HG02571 (cell line): ENCODE results near the gene TFPI.
"Not testable (repeated sequence)": the region's sequence is repeated elsewhere in the genome, so short reads cannot be mapped to it uniquely, and the experiment has no call there.

Experiments used
- ATAC-seq: cut with Tn5 transposase; IDR thresholded peaks from one replicate; pipeline ENCODE4 v1.9.1; 2021; ENCODE audit warnings: mild to moderate bottlenecking, moderate library complexity; ENCODE audit not compliant: unreplicated experiment

Gene TFPI

DNA sequence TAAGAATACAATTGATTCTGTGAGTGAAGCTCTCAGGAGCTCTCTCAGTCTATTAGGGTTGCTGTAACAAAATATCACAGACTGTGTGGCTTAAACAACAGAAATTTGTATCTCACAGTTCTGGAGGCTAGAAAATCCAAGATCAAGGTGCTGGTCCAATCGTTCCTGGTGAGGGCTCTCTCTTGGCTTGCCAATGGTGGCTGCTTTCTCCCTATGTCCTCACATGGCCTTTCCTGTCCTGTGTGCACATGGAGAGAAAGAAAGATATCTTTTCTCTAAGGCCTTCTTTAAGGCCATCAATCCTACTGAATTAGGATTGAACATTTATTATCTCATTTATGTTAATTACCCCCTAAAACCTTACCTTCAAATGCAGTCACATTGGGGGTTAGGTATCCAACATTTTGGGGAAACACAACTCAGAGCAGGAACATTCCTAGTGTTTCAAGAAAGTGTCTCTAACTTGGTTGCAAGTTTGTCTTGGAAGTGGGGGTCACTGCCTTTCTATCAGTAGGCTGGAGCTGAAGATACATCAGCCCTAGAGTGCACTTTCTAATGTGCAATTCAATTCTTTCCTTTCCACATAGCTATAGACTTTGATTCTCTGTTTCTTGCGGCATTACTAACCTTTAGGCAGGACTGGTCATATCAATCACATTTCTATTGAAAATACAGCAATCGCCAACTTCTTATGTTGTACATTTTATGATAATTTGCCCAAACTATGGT is 24.8 kb downstream of the TFPI start:
- no peak for ATAC-seq

- ATAC-seq, result no peak
These were observed 26.2 kb downstream of the TFPI start for GRCh38 chr2:187528042-187528441.

DNA sequence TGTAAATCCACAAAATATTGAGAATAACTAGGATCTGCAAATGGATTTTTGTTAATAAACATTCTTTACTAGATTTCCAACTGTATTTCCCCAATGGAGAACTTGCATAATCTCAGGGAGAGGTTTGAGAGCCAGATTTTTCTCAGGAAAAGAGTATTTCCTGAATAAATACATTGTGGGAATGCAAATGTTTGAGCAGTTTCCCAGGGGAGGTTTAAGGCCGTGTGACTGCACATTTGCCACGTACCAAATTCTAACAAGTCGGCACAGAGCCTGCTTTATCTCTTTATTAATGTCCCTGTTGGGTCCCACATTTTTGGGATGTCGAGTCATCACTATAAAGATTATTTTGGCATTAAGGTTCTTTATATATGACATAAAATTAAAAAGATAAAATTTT is 27.0 kb downstream of the TFPI start:
- no peak for ATAC-seq

- no peak for ATAC-seq
These were observed 27.4 kb downstream of the TFPI start for GRCh38 chr2:187526792-187527191.

GRCh38 chr2:187525163-187525900 is 28.9 kb downstream of the TFPI start:
- no peak for ATAC-seq

GRCh38 chr2:187523325-187523724 is 30.9 kb downstream of the TFPI start:
- no peak for ATAC-seq

GRCh38 chr2:187520121-187520624 is 34.1 kb downstream of the TFPI start:
- ATAC-seq, result no peak

DNA sequence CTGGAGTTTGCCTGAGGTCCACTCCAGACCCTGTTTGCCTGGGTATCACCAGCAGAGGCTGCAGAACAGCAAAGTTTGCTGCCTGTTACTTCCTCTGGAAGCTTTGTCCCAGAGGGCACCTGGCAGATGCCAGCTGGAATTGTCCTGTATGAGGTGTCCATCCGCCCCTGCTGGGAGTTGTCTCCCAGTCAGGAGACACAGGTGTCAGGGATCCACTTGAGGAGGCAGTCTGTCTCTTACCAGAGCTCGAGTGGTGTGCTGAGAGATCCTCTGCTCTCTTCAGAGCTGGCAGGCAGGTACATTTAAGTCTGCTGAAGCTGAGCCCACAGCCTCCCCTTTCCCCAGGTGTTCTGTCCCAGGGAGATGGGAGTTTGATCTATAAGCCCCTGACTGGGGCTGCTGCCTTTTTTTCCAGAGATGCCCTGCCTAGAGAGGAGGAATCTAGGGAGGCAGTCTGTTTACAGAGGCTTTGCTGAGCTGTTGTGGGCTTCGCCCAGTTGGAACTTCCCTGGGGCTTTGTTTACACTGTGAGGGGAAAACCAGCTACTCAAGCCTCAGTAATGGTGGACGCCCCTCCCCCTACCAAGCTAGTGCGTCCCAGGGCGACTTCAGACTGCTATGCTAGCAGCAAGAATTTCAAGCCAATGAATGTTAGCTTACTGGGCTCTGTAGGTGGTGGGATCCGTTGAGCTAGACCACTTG is 34.7 kb downstream of the TFPI start:
- ATAC-seq, result no peak

DNA sequence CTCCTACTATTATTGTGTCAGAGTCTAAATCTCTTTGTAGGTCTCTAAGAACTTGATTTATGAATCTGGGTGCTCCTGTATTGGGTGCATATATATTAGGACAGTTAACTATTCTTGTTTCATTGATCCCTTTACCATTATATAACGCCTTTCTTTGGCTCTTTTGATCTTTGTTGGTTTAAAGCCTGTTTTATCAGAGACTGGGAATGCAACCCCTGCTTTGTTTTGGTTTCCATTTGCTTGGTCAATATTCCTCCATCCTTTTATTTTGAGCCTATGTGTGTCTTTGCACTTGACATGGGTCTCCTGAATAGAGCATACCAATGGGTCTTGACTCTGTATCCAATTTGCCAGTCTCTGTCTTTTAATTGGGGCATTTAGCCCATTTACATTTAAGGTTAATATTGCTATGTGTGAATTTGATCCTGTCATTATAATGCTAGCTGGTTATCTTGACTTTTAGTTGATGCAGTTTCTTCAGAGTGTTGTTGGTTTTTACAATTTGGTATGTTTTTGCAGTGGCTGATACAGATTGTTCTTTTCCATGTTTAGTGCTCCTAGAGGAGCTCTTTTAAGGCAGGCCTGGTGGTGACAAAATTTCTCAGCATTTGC is 36.4 kb downstream of the TFPI start:
- not testable (repeated sequence) for ATAC-seq

- not testable (repeated sequence) for ATAC-seq
These were observed 37.4 kb downstream of the TFPI start for GRCh38 chr2:187516630-187517510.

DNA sequence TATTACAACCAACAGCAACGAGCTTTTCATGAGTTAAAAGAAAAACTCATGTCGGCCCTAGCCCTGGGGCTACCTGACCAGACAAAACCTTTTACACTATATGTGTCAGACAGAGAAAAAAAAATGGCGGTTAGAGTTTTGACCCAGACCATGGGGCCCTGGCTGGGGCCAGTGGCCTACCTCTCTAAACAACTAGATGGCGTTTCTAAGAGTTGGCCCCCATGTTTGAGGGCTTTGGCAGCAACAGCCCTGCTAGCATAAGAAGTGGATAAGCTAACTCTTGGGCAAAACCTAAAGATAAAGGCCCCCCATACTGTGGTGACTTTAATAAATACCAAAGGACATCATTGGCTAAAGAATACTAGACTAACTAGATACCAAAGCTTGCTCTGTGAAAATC is 39.3 kb downstream of the TFPI start:
- no peak for ATAC-seq

- not testable (repeated sequence) for ATAC-seq
These were observed 39.9 kb downstream of the TFPI start for GRCh38 chr2:187514235-187514829.

DNA sequence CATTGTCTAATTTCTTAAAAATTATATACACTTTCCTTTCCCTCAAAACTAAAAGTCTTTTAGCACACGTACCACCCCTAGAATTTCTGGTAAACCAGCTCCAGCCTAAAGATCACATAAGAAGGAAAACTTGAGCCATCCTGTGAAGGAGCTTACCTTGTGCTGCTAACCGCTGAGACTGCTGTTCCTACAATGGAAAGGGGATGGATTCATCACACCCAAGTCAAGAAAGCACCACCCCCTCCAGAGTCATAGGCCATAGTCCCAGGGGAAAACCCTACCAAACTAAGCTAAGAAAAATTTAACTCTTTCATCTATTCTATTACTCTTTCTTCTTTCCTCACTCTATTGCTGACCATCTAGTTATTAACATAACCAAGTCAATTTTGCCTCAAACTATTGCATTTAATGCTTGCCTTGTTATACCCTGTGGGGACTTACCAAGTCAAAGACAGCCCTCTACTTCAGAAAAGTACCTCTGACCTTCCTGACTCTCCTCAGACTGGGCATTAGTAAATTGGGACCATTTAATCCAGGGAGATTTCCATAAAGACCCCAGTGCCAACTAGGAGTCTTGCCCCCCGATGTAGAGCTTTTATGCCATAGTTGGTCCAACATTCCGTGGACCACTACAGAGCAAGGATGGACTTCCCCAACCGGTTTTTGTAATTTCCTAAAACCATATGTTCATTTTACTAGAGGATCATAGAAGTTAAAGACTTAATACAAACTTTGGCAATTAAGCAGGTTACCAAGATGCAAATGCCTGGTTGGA is 40.6 kb downstream of the TFPI start:
- not testable (repeated sequence) for ATAC-seq

- no peak for ATAC-seq
These were observed 42.6 kb downstream of the TFPI start for GRCh38 chr2:187511356-187512315.

GRCh38 chr2:187510419-187511355 is 43.5 kb downstream of the TFPI start:
- ATAC-seq, result not testable (repeated sequence)

DNA sequence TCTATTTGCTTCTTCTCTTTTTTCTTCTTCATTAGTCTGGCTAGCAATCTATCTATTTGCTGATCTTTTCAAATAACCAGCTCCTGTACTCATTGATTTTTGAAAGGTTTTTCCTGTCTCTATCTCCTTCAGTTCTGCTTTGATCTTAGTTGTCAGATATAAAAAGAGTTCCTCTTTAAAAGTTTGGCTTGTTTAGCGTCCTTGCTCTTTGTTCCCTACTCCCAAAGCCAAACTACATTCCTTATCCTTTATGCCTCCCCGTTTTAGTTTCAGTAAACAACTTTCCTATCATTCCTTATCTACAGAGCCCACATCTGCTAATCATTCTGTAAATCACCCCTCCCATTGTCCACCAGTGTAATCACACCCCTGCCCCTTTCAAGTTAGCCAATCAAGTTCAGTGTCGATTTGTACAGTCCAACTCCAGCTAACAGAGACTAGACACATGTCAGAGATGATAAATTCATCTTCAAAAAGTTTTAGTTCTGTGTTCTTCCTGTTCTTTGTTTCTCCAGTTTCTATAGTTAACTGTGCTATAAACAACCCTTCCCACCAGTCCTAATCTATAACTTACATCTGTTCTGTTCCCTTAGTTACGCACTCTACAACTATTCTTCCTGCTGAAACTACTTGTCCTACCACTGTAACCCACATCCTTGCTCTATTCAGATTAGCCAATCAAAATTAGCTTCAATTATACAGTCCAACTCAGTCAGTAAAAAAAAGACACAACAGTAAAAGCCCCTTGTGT is 44.4 kb downstream of the TFPI start:
- no peak for ATAC-seq
